Keratinocyte (primary cell): ENCODE measurements around the gene ASB6.

Experiments
- CTCF ChIP-seq, 3 experiments: IDR thresholded peaks in 1 of 3; conservative IDR thresholded peaks in 1 of 3; optimal IDR thresholded peaks in 1 of 3; 2 replicates in 2 of 3; 3 replicates in 1 of 3; pipeline versions ENCODE3 to v1.5.1; 2011; ENCODE audit warnings: low read length in 3 of 3, mild to moderate bottlenecking in 3 of 3, moderate library complexity in 2 of 3, control low read depth in 1 of 3, inconsistent platforms in 1 of 3; ENCODE audit not compliant: insufficient read depth in 2 of 3; ENCODE audit errors: extremely low read depth in 1 of 3
- EZH2 ChIP-seq: IDR thresholded peaks from one replicate; pipeline ENCODE4 v1.6.1; 2012; ENCODE audit warnings: inconsistent platforms, mild to moderate bottlenecking, low read length, moderate library complexity

DNA sequence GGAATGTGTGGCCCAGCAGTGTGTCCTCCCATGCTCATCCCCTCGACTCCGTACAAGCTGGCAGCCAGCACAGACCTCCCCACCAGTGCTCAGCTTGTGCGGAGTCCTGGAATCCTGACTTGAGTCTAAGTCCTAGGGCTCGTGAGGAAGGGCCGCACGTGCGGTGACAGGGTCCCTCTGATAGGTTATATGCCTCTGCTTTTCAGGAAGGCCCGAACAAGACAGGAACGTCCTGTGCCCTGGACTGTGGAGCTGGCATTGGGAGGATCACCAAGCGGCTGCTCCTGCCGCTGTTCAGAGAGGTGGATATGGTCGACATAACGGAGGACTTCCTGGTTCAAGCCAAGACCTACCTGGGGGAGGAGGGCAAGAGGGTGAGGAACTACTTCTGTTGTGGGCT lies 8.1 kb downstream of the ASB6 start:
- TF ChIP-seq CTCF (optimal IDR thresholded peaks at IDR 0.05 in 1 of 3, IDR thresholded peaks at IDR 0.05 in 1 of 3, conservative IDR thresholded peaks at IDR 0.05 in 1 of 3; ENCODE audit: extremely low read depth in 1 of 3, insufficient read depth in 2 of 3, low read length in 3 of 3) (no peak), EZH2 (no peak)
